Measurements from ENCODE around the gene ODAD2. TPM values are rescaled to one million over a fixed set of nuclear protein-coding genes. Genes with fewer than 3 reads are reported as not detected.

ODAD2 gene
- total and polyA plus RNA-seq, 2 of the 8 experiments (the other 6 are each of a cell fraction or from before 2014, with no cell fraction given): 0.95 to 4.3 TPM

DNA sequence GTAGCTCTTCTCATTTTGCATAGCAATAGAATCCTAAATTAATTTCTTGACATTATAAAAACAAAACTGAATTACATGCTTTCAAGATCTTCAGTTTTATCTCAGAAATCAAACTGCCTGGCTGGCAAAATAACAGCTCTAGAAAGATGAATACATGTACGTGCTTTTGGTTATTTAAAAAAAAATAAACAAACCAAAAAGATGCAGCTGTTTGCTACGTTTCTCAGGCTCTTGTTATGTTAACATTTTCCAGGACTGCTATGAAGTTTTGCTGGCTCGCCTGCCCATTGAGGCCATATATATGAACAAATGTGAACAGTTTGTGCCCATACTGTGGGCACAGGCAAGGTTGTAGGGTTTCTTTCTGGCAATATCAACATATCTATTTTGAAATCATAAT is 86.6 kb downstream of the ODAD2 start:
- no peaks in the 10 kb centered on the region for H3K36me3 ChIP-seq (ENCODE audit: control insufficient read depth in 2 of 4, insufficient read depth in 4 of 4, low read length in 3 of 4)
- no peaks in the 10 kb centered on the region for H4K20me1 ChIP-seq (replicated peaks in 1 of 2; ENCODE audit: control insufficient read depth in 1 of 2, insufficient read depth in 2 of 2, low read length in 2 of 2)
- H3K9ac ChIP-seq (replicated peaks in 1 of 4; ENCODE audit: extremely low read depth in 1 of 4, low read depth in 3 of 4, low read length in 3 of 4): no peak overlapping the region
- ChIA-PET CTCF (ENCODE audit: partially characterized antibody) (interaction anchor here (0.5 kb wide), 1 partner anchor 317 kb away, joined by 3 read pairs; no protein-coding TSS in a partner anchor), POLR2A (ENCODE audit: partially characterized antibody) (no interaction called here)
- H2AFZ ChIP-seq (ENCODE audit: low read length): no peak overlapping the region
- no peak overlapping the region for H2BK120ac ChIP-seq (replicated peaks; ENCODE audit: low read depth, low read length)
- H3K27ac ChIP-seq (ENCODE audit: low read depth, low read length): no peak overlapping the region
- H2BK20ac ChIP-seq (ENCODE audit: low read length): no peak overlapping the region; the same call in 1 of the 2 replicates
- no peak overlapping the region for H3K56ac ChIP-seq (replicated peaks; ENCODE audit: insufficient read length, low read depth, low read length)
- H3K23ac ChIP-seq (ENCODE audit: insufficient read length): no peak overlapping the region
- H4K8ac ChIP-seq (ENCODE audit: extremely low read depth, insufficient read depth, low read length): no peak overlapping the region
- TF ChIP-seq SP2 (IDR thresholded peaks at IDR 0.05; ENCODE audit: low read length): no peak
- no peak for TF ChIP-seq FOSL1 (IDR thresholded peaks at IDR 0.05; ENCODE audit: insufficient read depth, low read depth, low read length)
- TF ChIP-seq RNF2 (IDR thresholded peaks at IDR 0.05; ENCODE audit: borderline replicate concordance, low read depth, low read length, missing control alignments, poor library complexity, severe bottlenecking): no peak
- TF ChIP-seq, protein P1, sequence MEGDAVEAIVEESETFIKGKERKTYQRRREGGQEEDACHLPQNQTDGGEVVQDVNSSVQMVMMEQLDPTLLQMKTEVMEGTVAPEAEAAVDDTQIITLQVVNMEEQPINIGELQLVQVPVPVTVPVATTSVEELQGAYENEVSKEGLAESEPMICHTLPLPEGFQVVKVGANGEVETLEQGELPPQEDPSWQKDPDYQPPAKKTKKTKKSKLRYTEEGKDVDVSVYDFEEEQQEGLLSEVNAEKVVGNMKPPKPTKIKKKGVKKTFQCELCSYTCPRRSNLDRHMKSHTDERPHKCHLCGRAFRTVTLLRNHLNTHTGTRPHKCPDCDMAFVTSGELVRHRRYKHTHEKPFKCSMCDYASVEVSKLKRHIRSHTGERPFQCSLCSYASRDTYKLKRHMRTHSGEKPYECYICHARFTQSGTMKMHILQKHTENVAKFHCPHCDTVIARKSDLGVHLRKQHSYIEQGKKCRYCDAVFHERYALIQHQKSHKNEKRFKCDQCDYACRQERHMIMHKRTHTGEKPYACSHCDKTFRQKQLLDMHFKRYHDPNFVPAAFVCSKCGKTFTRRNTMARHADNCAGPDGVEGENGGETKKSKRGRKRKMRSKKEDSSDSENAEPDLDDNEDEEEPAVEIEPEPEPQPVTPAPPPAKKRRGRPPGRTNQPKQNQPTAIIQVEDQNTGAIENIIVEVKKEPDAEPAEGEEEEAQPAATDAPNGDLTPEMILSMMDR (IDR thresholded peaks at IDR 0.05; ENCODE audit: control extremely low read depth in 1 of 3, insufficient read depth in 1 of 3, low read depth in 1 of 3, low read length in 3 of 3): no peak
- no peak for TF ChIP-seq HDAC2 (IDR thresholded peaks at IDR 0.05; ENCODE audit: borderline replicate concordance in 1 of 2, low read depth in 2 of 2, low read length in 2 of 2)
- H2BK5ac ChIP-seq (ENCODE audit: low read depth, low read length): no peak overlapping the region
- H3K4ac ChIP-seq (replicated peaks; ENCODE audit: insufficient read length, low read depth, low read length): no peak overlapping the region
- FAIRE-seq (peak; percentile 7), DNase-seq (ENCODE audit: low read depth in 1 of 2, low spot score in 2 of 2) (no peak)
- H3K4me2 ChIP-seq (ENCODE audit: insufficient read depth in 1 of 2, low read depth in 2 of 2, low read length in 2 of 2): no peak overlapping the region; a peak in 1 of 4 replicates
- H3K27me3 ChIP-seq (replicated peaks in 1 of 4; ENCODE audit: control insufficient read depth in 3 of 4, extremely low read depth in 1 of 4, insufficient read depth in 3 of 4, low read length in 3 of 4): no peaks in the 10 kb centered on the region
- H4K5ac ChIP-seq (ENCODE audit: insufficient read length, low read depth, low read length): no peak overlapping the region
- H3K18ac ChIP-seq (ENCODE audit: extremely low read depth, low read length): no peak overlapping the region; the same call in 1 of the 2 replicates
- no peak overlapping the region for H2BK15ac ChIP-seq (ENCODE audit: low read length)
- no peaks in the 10 kb centered on the region for H3K9me3 ChIP-seq (ENCODE audit: insufficient read depth in 2 of 2, low read depth in 1 of 2, low read length in 1 of 2)
- peaks cover 0 to 8% (median 4%) of the 10 kb centered on the region in 4 experiments; a peak in 4 of 7 replicates for H3K4me1 ChIP-seq (replicated peaks in 1 of 4; ENCODE audit: control insufficient read depth in 3 of 4, insufficient read depth in 4 of 4, low read length in 3 of 4)
- 39% methylated on average over 3 of the region's 3 CpGs; no CpG with 5 or more reads in 1 of the 2 experiments for WGBS, 2 experiments (ENCODE audit: extremely low coverage in 1 of 2, insufficient coverage in 1 of 2, insufficient read length in 1 of 2, insufficient replicate concordance in 2 of 2, low coverage in 1 of 2, low lambda C conversion rate in 2 of 2, missing lambda C conversion rate in 1 of 2)
- H3K23me2 ChIP-seq (ENCODE audit: low read depth, low read length): no peaks in the 10 kb centered on the region
- no peak overlapping the region for H2BK12ac ChIP-seq (ENCODE audit: low read depth, low read length)
- H3K4me3 ChIP-seq (ENCODE audit: extremely low read depth in 1 of 4, insufficient read depth in 2 of 4, low read depth in 3 of 4, low read length in 4 of 4): peak overlapping the region in 1 of 4 experiments; percentile 39; a peak in 1 of 8 replicates
- H3K14ac ChIP-seq (ENCODE audit: insufficient read length): no peak overlapping the region
- no peaks in the 10 kb centered on the region for H3K79me1 ChIP-seq (ENCODE audit: low read depth, low read length)
- no peaks in the 10 kb centered on the region for H3K79me2 ChIP-seq (ENCODE audit: control insufficient read depth in 1 of 2, insufficient read depth in 2 of 2, low read length in 2 of 2)
- no peak overlapping the region for H4K91ac ChIP-seq (replicated peaks; ENCODE audit: insufficient read length, low read length)
- no peak overlapping the region for H2AK5ac ChIP-seq (ENCODE audit: low read depth, low read length)

Data from H1 (cell line).